Keratinocyte (primary cell): Measurements from ENCODE around the gene SPIN1. TPM values are rescaled to one million over a fixed set of nuclear protein-coding genes. Genes with fewer than 3 reads are reported as not detected.

Experiments
- DNase-seq: peaks from one replicate; pipeline ENCODE4 v3.0.0-alpha.2; 2011; ENCODE audit warnings: low read depth, missing footprints, low spot score
- FAIRE-seq: peaks from 2 replicates; lab custom pipeline; 2011; peaks lifted over from hg19 to GRCh38; lab: Jason Lieb, UNC
- H2AFZ ChIP-seq: 2 replicates; pipeline ENCODE4 v1.6.0; 2012; ENCODE audit warnings: low read length, control low read depth, inconsistent platforms; ENCODE audit not compliant: control insufficient read depth
- H3K27ac ChIP-seq: 2 replicates; pipeline ENCODE4 v1.5.1; 2011; ENCODE audit warnings: low read length; ENCODE audit not compliant: control insufficient read depth, insufficient read depth
- H3K27me3 ChIP-seq: 3 replicates; pipeline ENCODE4 v1.6.0; 2011; ENCODE audit warnings: low read length; ENCODE audit not compliant: control insufficient read depth, insufficient read depth; ENCODE audit errors: extremely low read depth
- H3K36me3 ChIP-seq, 2 experiments: 2 replicates in 1 of 2; 3 replicates in 1 of 2; pipeline ENCODE4 v1.5.1; 2011; ENCODE audit warnings: low read length in 2 of 2, mild to moderate bottlenecking in 1 of 2; ENCODE audit not compliant: control insufficient read depth in 2 of 2, insufficient read depth in 2 of 2; ENCODE audit errors: extremely low read depth in 1 of 2
- H3K4me1 ChIP-seq: 3 replicates; pipeline ENCODE4 v1.5.1; 2011; ENCODE audit warnings: low read length; ENCODE audit not compliant: control insufficient read depth, insufficient read depth; ENCODE audit errors: extremely low read depth
- H3K4me2 ChIP-seq: 3 replicates; pipeline ENCODE4 v1.6.0; 2011; ENCODE audit warnings: low read depth, low read length; ENCODE audit not compliant: control insufficient read depth, insufficient read depth; ENCODE audit errors: extremely low read depth
- H3K4me3 ChIP-seq, 3 experiments: fragments of 200-600 bp in 1 of 3; sonication (generic) in 1 of 3; 2 replicates in 2 of 3; 3 replicates in 1 of 3; pipeline ENCODE4 v1.5.1; 2011 to 2016; ENCODE audit warnings: low read length in 3 of 3, mild to moderate bottlenecking in 3 of 3, control low read depth in 2 of 3, inconsistent platforms in 1 of 3, low read depth in 1 of 3, mixed read lengths in 1 of 3, mixed run types in 1 of 3, moderate library complexity in 1 of 3; ENCODE audit not compliant: control insufficient read depth in 2 of 3, insufficient read depth in 2 of 3; ENCODE audit errors: extremely low read depth in 1 of 3
- H3K79me2 ChIP-seq: 2 replicates; pipeline ENCODE4 v1.6.0; 2012; ENCODE audit warnings: low read length; ENCODE audit not compliant: control insufficient read depth, insufficient read depth
- H3K9ac ChIP-seq: 3 replicates; pipeline ENCODE4 v1.6.0; 2011; ENCODE audit warnings: low read length; ENCODE audit not compliant: control insufficient read depth, insufficient read depth; ENCODE audit errors: extremely low read depth
- H3K9me1 ChIP-seq: 3 replicates; pipeline ENCODE4 v1.6.0; 2011; ENCODE audit warnings: low read length; ENCODE audit not compliant: control insufficient read depth, insufficient read depth; ENCODE audit errors: extremely low read depth
- H3K9me3 ChIP-seq: 2 replicates; pipeline ENCODE4 v1.5.1; 2012; ENCODE audit warnings: low read depth, low read length; ENCODE audit not compliant: control insufficient read depth
- H4K20me1 ChIP-seq: 3 replicates; pipeline ENCODE4 v1.6.0; 2011; ENCODE audit warnings: low read length; ENCODE audit not compliant: control insufficient read depth, insufficient read depth; ENCODE audit errors: extremely low read depth
- EZH2 ChIP-seq: IDR thresholded peaks from one replicate; pipeline ENCODE4 v1.6.1; 2012; ENCODE audit warnings: inconsistent platforms, mild to moderate bottlenecking, low read length, moderate library complexity
- dilution Hi-C: fragments of 300-500 bp; cut with MboI; formaldehyde crosslinking; loops from one replicate; pipeline ENCODE4 v1.7.0; 2020; ENCODE audit warnings: low sequenced_read_pairs; ENCODE audit not compliant: extremely low pct_ligation_motif_present
- polyA plus RNA-seq, 5 experiments: library from polyadenylated mRNA; depleted of rRNA in 3 of 5; stranded (reverse) in 3 of 5; stranded (forward) in 1 of 5; unstranded in 1 of 5; fragments of >200 nt; gene quantifications; 1 replicate in 1 of 5; 2 replicates in 3 of 5; 3 replicates in 1 of 5; pipeline versions ENCODE4 v1.2.1 to v1.2.3, GENCODE V29; 2011 to 2012; ENCODE audit warnings: missing spikeins in 2 of 5, low read depth in 1 of 5, low replicate concordance in 1 of 5
- TF ChIP-seq, protein P1 (sequence below), 3 experiments: IDR thresholded peaks in 1 of 3; conservative IDR thresholded peaks in 1 of 3; optimal IDR thresholded peaks in 1 of 3; 2 replicates in 2 of 3; 3 replicates in 1 of 3; pipeline versions ENCODE3 to v1.5.1; 2011; ENCODE audit warnings: low read length in 3 of 3, mild to moderate bottlenecking in 3 of 3, moderate library complexity in 2 of 3, control low read depth in 1 of 3, inconsistent platforms in 1 of 3; ENCODE audit not compliant: insufficient read depth in 2 of 3; ENCODE audit errors: extremely low read depth in 1 of 3

Gene SPIN1
- polyA plus RNA-seq, 1 donor (not counting 4 experiments of a cell fraction or from before 2014, with no cell fraction given), result 68.8 TPM

DNA sequence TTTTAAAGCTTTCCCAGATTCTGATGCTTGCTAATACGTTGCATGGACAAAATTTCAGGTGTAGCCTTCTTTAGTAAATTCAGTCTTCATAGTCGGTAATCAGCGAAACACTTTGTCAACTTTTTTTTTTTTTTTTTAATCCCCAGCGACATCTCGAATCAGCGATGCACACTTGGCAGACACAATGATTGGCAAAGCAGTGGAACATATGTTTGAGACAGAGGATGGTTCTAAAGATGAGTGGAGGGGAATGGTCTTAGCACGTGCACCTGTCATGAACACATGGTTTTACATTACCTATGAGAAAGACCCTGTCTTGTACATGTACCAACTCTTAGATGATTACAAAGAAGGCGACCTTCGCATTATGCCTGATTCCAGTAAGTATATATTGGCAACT lies 80.0 kb downstream of the SPIN1 start:
- FAIRE-seq (no peak), DNase-seq (no peak)
- no peaks in the 10 kb centered on the region for H4K20me1 ChIP-seq
- H3K9ac ChIP-seq, result no peak overlapping the region
- H2AFZ ChIP-seq, result no peak overlapping the region
- peaks cover 33% of the 10 kb centered on the region for H3K79me2 ChIP-seq
- TF ChIP-seq, protein P1, sequence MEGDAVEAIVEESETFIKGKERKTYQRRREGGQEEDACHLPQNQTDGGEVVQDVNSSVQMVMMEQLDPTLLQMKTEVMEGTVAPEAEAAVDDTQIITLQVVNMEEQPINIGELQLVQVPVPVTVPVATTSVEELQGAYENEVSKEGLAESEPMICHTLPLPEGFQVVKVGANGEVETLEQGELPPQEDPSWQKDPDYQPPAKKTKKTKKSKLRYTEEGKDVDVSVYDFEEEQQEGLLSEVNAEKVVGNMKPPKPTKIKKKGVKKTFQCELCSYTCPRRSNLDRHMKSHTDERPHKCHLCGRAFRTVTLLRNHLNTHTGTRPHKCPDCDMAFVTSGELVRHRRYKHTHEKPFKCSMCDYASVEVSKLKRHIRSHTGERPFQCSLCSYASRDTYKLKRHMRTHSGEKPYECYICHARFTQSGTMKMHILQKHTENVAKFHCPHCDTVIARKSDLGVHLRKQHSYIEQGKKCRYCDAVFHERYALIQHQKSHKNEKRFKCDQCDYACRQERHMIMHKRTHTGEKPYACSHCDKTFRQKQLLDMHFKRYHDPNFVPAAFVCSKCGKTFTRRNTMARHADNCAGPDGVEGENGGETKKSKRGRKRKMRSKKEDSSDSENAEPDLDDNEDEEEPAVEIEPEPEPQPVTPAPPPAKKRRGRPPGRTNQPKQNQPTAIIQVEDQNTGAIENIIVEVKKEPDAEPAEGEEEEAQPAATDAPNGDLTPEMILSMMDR (optimal IDR thresholded peaks at IDR 0.05 in 1 of 3, IDR thresholded peaks at IDR 0.05 in 1 of 3, conservative IDR thresholded peaks at IDR 0.05 in 1 of 3; ENCODE audit: extremely low read depth in 1 of 3, insufficient read depth in 2 of 3, low read length in 3 of 3), result no peak
- no peak for TF ChIP-seq EZH2
- peaks cover 3 to 4% of the 10 kb centered on the region in 2 experiments for H3K36me3 ChIP-seq
- H3K27ac ChIP-seq, result no peak overlapping the region
- peaks cover 22% of the 10 kb centered on the region for H3K4me1 ChIP-seq
- H3K9me3 ChIP-seq, result no peaks in the 10 kb centered on the region
- no peak overlapping the region for H3K4me3 ChIP-seq
- no peak overlapping the region for H3K4me2 ChIP-seq
- no peaks in the 10 kb centered on the region for H3K27me3 ChIP-seq
- dilution Hi-C loops, result no loop called here
- no peaks in the 10 kb centered on the region for H3K9me1 ChIP-seq

- dilution Hi-C loops, result no loop called here
- Histone ChIP-seq H3K36me3 (peaks cover 8 to 10% of the 10 kb centered on the region in 2 experiments), H3K4me2 (peak overlapping the region; percentile 45), H2AFZ (no peak overlapping the region), H3K9me1 (peaks cover 2% of the 10 kb centered on the region), H3K4me3 (no peak overlapping the region), H3K27ac (peak overlapping the region; percentile 42), H3K9ac (no peak overlapping the region), H3K9me3 (no peaks in the 10 kb centered on the region), H3K79me2 (peaks cover 3% of the 10 kb centered on the region), H3K27me3 (no peaks in the 10 kb centered on the region), H4K20me1 (no peaks in the 10 kb centered on the region), H3K4me1 (peaks cover 20% of the 10 kb centered on the region)
- DNase-seq, result no peak
- TF ChIP-seq, protein P1 (optimal IDR thresholded peaks at IDR 0.05 in 1 of 3, IDR thresholded peaks at IDR 0.05 in 1 of 3, conservative IDR thresholded peaks at IDR 0.05 in 1 of 3; ENCODE audit: extremely low read depth in 1 of 3, insufficient read depth in 2 of 3, low read length in 3 of 3), result no peak
- TF ChIP-seq EZH2, result no peak
- FAIRE-seq, result peak; percentile 5
Observed at GRCh38 chr9:88476491-88477271, 88.4 kb downstream of the SPIN1 start.
